Muscle layer of duodenum (tissue), 2 donors: ENCODE measurements around the gene MTERF4.
"Not testable (repeated sequence)": the region's sequence is repeated elsewhere in the genome, so short reads cannot be mapped to it uniquely, and the experiment has no call there.

ENCODE experiments used
- H3K27ac ChIP-seq: one replicate; pipeline ENCODE4 v1.7.0; 2013; ENCODE audit warnings: mild to moderate bottlenecking, low read length
- H3K27me3 ChIP-seq: one replicate; pipeline ENCODE4 v1.7.0; 2013; ENCODE audit warnings: low read depth, mild to moderate bottlenecking, control low read depth, low read length
- H3K36me3 ChIP-seq, 2 donors: one replicate each; pipeline ENCODE4 v1.7.0; 2013; ENCODE audit warnings: low read length in 2 of 2, control low read depth in 1 of 2, mild to moderate bottlenecking in 1 of 2; ENCODE audit not compliant: insufficient read depth in 2 of 2, control insufficient read depth in 1 of 2
- H3K4me1 ChIP-seq, 2 donors: one replicate each; pipeline ENCODE4 v1.7.0; 2013; ENCODE audit warnings: low read length in 2 of 2, mild to moderate bottlenecking in 2 of 2, control low read depth in 1 of 2, moderate library complexity in 1 of 2; ENCODE audit not compliant: insufficient read depth in 2 of 2, control insufficient read depth in 1 of 2
- H3K4me3 ChIP-seq, 2 donors: one replicate each; pipeline ENCODE4 v1.7.0; 2013; ENCODE audit warnings: low read length in 2 of 2, low read depth in 1 of 2, mild to moderate bottlenecking in 1 of 2
- H3K9me3 ChIP-seq, 2 donors: one replicate each; pipeline ENCODE4 v1.7.0; 2013; ENCODE audit warnings: low read length in 2 of 2, control low read depth in 1 of 2, mild to moderate bottlenecking in 1 of 2; ENCODE audit not compliant: control insufficient read depth in 1 of 2
- donor health status: healthy.

The MTERF4 gene

DNA sequence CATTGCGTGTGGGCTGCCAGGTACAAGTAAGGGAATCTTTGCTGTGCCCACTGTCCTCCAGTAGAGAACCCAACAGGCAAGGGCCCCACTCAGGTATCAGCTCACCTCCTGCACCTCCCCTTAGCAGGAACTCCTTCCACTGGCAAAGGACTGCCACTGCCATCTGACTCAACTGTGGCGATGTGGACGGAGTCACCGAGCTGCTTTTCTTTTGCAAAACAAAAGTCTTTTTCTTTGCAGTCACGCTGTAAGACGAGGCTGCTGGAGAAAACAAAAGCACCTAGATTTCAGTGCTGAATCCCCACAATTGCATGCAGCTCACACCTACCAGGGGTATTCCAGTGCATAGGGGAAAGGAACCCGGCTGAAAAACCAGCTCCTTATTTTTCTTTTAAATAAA, 7.9 kb downstream of the MTERF4 start:
- peaks cover 57 to 79% of the 10 kb centered on the region in 2 donors for H3K36me3 ChIP-seq
- no peaks in the 10 kb centered on the region for H3K27me3 ChIP-seq
- H3K4me3 ChIP-seq = no peak overlapping the region
- no peaks in the 10 kb centered on the region for H3K9me3 ChIP-seq
- no peak overlapping the region for H3K27ac ChIP-seq
- H3K4me1 ChIP-seq = no peaks in the 10 kb centered on the region

DNA sequence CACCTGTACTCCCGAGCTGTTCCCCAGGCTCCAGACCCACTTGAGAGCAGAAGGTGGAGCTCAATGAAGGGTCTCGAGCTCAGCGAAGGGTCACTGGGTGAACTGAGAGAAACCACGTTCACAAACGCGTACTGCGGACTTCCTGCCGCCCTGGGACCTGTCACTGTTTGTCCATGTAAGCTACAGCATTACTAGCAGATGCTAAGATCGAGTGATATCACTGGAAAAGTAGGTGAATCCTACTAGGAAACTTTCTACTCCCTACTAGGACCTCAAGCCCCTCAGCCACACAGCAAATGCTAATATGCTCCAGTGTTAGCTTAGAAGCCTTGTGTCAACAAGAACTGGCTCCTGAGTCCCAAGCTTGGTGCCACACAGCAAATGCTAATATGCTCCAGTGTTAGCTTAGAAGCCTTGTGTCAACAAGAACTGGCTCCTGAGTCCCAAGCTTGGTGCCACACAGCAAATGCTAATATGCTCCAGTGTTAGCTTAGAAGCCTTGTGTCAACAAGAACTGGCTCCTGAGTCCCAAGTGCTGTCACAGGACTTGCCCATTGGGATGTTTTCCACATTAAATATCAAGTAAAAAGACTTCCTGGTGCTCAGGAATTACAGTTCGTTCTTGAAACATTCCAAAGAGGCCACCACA, 8.8 kb downstream of the MTERF4 start:
- not testable (repeated sequence) for H3K27ac ChIP-seq, H3K4me3 ChIP-seq, H3K4me1 ChIP-seq, H3K27me3 ChIP-seq, H3K9me3 ChIP-seq
- H3K36me3 ChIP-seq = peaks cover 66 to 84% of the 10 kb centered on the region in 2 donors

DNA sequence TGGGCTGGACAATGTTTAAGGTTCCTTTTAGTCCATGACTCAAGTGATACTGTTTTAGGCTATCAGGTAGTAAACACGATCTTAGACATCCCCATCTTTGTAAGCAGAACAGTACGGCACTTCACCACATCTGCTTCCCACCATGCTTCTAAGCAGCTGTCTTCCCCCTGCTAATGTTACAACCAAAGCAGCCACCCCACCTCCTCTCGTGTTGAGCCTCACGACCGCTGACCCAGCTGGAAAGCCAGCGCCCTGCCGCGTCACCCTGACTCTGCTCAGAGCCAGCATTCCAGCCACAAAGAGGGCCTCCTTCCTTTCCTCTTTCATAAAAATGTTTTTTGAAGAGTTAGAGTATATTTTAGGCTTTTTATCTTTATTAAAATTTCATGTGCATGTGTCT, 9.4 kb downstream of the MTERF4 start:
- Histone ChIP-seq H3K36me3 (peaks cover 71 to 89% of the 10 kb centered on the region in 2 donors), H3K4me3 (no peak overlapping the region), H3K27me3 (no peaks in the 10 kb centered on the region), H3K9me3 (no peaks in the 10 kb centered on the region), H3K4me1 (no peaks in the 10 kb centered on the region), H3K27ac (no peak overlapping the region)

DNA sequence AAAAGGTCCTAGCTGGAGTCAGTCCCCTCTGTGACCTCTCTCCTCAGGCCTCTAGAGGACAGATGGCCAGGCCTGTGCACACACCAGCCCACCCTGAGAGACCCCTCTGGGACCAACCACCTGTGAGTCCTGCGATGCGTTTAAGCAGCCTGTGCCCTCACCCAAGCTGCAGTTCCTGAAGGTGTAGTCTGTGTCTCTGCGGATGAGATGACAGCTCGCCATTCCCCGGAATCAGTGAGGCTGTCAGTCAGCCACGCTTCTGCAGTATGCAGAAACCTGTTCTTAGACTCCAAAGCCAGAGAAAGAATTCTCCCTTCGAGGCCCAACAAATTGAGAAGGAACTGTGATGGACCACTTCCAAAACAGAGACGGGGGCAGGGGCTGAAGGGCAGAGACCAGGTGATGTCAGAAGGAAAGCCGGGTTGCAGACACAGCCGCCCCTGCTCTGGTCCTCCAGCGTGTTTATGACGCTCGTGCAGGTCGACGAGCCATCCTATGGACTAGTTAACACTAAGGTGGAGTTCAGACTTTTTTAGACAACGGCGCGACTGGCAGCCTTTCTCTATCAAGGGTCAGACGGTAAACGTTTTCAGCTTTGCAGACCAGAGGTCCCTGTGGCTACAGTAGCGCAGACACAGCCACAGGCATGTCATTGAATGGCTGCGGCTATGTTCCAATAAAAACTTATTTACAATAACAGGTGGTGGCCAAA, 10.2 kb downstream of the MTERF4 start:
- no peaks in the 10 kb centered on the region for H3K27me3 ChIP-seq
- no peaks in the 10 kb centered on the region for H3K9me3 ChIP-seq
- peaks cover 71 to 96% of the 10 kb centered on the region in 2 donors for H3K36me3 ChIP-seq
- H3K27ac ChIP-seq = no peak overlapping the region
- no peaks in the 10 kb centered on the region for H3K4me1 ChIP-seq
- no peak overlapping the region for H3K4me3 ChIP-seq

DNA sequence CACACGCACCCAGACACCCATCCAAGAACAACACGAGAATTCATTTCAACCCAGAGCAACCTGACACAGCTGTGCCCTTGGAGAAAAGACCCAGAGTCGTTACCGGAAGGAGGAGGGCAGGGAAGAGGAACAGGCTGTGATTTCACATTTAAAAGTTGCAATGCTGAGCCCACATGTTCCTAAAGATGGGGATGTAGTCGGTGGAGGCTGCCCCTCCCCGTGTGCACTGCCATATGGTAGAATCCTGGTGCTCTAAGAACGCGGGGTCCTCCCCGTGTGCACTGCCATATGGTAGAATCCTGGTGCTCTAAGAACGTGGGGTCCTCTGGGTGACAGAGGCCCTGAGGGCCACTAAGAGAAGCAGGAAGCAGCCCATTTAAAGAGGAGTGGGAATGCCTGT, 10.9 kb downstream of the MTERF4 start:
- no peaks in the 10 kb centered on the region for H3K9me3 ChIP-seq
- no peaks in the 10 kb centered on the region for H3K4me1 ChIP-seq
- H3K4me3 ChIP-seq = no peak overlapping the region
- H3K27ac ChIP-seq = no peak overlapping the region
- H3K27me3 ChIP-seq = no peaks in the 10 kb centered on the region
- peaks cover 71 to 96% of the 10 kb centered on the region in 2 donors for H3K36me3 ChIP-seq

DNA sequence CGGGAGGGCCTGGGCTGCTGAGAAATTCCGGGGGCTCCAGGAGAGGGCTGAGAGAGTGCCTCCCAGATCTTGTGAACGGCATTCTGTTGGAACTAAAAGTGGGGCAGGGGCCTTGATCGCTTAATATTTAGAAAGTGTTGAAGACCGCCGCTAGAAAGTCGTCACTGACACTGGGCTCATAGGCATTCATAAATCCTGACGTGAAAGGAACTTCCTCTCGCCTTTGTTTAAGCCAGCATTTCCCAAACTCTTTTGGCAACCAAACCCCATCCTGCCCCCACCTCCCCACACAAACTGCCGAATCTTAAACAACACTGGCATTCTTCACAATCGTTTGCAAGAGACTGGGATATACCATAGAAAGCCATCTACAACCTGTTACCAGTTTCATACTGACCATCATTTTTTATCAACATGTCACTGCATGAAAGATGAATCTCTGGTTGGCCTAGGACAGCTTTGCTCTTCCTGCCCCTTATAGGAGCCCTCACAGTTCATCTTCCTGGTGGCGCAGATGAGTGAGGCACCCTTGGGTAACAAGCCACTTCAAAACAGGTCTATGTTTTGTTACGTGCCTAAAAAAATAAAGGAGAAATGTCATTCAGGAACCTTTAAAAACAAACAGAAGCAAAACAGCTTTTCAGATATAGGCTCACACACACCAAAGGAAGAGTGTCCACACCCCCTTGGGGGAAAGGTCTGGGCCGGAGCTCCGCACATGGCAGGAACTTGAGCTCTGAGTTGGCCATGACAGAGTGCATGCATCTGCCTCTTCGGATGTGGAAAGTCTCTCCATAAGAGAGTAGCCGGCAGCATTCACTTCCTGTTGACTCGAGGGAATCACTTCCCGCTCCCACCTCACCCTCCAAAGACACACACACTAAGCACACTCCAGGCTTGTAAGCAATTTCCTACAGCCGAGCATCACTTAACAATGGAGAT, 13.0 kb downstream of the MTERF4 start:
- no peaks in the 10 kb centered on the region for H3K4me1 ChIP-seq
- H3K27ac ChIP-seq = no peak overlapping the region
- peaks cover 54 to 84% of the 10 kb centered on the region in 2 donors for H3K36me3 ChIP-seq
- no peaks in the 10 kb centered on the region for H3K27me3 ChIP-seq
- no peaks in the 10 kb centered on the region for H3K9me3 ChIP-seq
- no peak overlapping the region for H3K4me3 ChIP-seq

DNA sequence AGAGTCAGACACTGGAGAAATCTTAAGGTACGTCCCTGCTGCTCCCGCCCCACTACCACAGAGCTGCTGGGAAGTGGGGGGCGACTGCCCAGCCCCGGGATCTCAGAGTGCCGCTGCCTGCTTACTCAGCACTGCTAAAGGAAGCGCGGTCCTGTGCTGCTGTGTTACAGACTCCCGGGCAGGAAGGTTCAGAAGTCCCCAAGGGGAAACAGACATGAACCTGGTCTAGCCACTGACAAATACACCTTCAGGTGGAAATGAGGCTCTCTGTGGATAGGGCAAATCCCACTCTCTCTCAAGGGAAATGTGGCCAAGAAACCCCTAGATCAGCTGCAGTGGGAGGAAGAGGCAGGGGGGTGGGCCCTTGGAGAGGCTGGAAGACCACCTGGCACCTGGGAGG, 13.7 kb downstream of the MTERF4 start:
- H3K36me3 ChIP-seq = peaks cover 47 to 77% of the 10 kb centered on the region in 2 donors
- no peak overlapping the region for H3K27ac ChIP-seq

DNA sequence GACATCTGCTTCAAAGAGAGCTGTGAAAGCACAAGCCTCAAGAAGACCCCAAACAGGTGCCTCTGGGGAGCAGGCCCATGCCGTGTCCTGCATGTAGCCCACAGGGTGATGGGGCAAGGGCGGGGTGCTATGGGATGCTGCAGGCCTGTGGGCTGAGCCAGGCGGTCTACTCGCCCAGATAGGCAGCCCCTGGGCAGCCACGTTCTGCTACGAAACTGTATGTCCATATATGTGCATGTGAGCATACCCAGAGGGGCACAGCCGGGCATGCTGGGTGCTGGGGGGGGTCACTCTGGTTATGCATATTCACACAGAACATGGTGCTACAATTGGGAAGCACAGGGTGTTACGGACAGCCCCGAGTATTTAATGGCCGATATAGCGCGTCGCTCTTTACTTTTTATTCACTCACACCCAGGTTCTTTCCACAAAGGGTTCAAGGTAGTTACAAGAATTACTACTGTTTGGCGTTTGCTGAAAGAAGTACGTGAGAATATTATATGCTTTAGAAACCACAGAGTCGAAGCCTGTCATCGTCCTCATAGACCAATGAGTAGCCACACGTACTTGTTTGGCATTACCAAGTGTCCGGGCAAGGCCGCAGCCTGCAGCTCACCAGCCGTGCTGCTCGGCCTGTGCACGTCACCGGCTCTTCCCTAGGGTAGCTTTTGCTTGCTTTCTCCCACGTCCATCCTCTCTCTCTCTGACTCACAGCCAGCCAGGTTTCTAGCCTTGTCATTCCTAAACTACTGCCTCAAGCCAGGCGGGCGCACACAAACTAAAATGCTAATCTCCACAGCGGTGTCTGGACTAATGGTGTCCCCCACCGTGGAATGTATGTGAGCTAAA, 14.4 kb downstream of the MTERF4 start:
- Histone ChIP-seq H3K4me1 (no peaks in the 10 kb centered on the region), H3K4me3 (no peak overlapping the region), H3K27ac (no peak overlapping the region), H3K27me3 (no peaks in the 10 kb centered on the region), H3K36me3 (peaks cover 43 to 70% of the 10 kb centered on the region in 2 donors), H3K9me3 (no peaks in the 10 kb centered on the region)

More for the DNA sequence above, 13.7 kb downstream of the MTERF4 start:
- Histone ChIP-seq H3K9me3 (no peaks in the 10 kb centered on the region), H3K4me1 (no peaks in the 10 kb centered on the region), H3K27me3 (no peaks in the 10 kb centered on the region), H3K4me3 (no peak overlapping the region)

DNA sequence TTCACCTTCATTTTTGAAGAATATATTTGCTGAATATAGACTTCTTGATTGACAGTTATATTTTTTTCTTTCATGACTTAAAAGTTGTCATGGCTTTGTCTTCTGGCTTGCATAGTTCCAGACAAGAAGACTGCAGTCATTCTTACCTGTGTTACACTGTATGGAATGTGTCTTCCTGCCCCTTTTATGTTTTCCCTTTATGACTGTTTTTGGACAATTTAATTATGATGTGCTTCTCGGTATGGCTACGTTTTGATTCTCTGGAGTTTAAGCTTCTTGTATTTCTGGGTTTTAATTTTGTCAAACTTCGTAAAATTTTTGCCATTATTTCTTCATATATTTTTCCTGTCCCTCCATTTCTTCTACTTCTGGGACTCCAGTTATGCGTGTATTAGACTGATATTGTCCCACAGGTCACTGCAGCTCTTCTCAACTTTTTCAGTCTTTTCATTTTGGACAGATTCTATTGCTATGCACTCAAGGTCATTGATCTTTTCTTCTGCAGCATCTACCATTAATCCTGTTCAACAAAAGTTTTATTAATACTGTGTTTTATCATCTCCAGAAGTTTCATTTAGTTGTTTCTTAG, 17.1 kb downstream of the MTERF4 start:
- no peaks in the 10 kb centered on the region for H3K9me3 ChIP-seq
- no peak overlapping the region for H3K27ac ChIP-seq
- no peaks in the 10 kb centered on the region for H3K27me3 ChIP-seq
- H3K4me1 ChIP-seq = no peaks in the 10 kb centered on the region
- H3K4me3 ChIP-seq = no peak overlapping the region
- peaks cover 37 to 45% of the 10 kb centered on the region in 2 donors for H3K36me3 ChIP-seq

DNA sequence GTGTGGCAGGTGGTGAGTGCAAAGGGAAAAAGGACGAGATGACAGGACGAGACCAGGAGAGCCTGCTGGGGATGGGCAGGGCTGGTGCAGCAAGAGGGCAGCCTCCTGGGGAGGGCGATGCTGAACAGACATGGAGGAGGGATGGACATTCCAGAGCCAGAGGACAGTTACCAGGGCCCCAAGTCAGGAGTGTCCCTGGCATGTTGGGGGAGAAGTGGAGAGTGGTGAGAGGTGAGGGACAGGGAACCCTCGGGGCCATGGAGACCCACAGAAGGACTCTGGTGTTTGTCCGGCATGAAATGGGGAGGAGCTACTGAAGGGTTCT, 19.0 kb downstream of the MTERF4 start:
- Histone ChIP-seq H3K36me3 (peaks cover 20 to 27% of the 10 kb centered on the region in 2 donors), H3K27ac (no peak overlapping the region), H3K4me3 (no peak overlapping the region), H3K4me1 (no peaks in the 10 kb centered on the region), H3K9me3 (no peaks in the 10 kb centered on the region), H3K27me3 (no peaks in the 10 kb centered on the region)
